ENCODE data around the gene DNM1L.

The DNM1L gene

DNA sequence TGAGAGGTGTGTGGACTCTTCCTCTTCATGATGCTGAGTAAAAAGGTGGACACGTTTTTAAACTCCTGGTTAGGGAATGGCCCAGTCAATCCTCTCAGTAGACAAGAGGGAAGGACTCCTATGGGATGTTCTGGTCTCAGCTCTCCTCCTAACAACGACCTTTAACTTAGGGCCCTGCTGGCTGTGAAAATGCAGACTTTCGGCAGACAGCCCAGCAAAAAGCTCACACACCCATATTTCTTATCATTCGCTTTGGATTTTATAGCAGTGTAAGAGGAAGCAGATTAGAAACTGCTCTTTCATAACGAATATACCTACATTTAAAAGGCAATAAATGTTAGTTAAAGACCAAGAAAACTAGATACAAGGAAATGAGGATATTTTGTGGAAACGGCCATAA is 94.6 kb downstream of the DNM1L start:
- Histone ChIP-seq H3K27me3 (ENCODE audit: insufficient read depth, low read depth, severe bottlenecking) (no peaks in the 10 kb centered on the region), H3K27ac (no peak overlapping the region), H3K36me3 (no peaks in the 10 kb centered on the region), H3K4me3 (ENCODE audit: low read depth, low read length) (no peak overlapping the region), H3K9me3 (ENCODE audit: severe bottlenecking) (no peaks in the 10 kb centered on the region)
- TF ChIP-seq, protein P1, sequence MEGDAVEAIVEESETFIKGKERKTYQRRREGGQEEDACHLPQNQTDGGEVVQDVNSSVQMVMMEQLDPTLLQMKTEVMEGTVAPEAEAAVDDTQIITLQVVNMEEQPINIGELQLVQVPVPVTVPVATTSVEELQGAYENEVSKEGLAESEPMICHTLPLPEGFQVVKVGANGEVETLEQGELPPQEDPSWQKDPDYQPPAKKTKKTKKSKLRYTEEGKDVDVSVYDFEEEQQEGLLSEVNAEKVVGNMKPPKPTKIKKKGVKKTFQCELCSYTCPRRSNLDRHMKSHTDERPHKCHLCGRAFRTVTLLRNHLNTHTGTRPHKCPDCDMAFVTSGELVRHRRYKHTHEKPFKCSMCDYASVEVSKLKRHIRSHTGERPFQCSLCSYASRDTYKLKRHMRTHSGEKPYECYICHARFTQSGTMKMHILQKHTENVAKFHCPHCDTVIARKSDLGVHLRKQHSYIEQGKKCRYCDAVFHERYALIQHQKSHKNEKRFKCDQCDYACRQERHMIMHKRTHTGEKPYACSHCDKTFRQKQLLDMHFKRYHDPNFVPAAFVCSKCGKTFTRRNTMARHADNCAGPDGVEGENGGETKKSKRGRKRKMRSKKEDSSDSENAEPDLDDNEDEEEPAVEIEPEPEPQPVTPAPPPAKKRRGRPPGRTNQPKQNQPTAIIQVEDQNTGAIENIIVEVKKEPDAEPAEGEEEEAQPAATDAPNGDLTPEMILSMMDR (IDR thresholded peaks at IDR 0.05; ENCODE audit: low read depth, low read length) = no peak
- no peak for DNase-seq

DNA sequence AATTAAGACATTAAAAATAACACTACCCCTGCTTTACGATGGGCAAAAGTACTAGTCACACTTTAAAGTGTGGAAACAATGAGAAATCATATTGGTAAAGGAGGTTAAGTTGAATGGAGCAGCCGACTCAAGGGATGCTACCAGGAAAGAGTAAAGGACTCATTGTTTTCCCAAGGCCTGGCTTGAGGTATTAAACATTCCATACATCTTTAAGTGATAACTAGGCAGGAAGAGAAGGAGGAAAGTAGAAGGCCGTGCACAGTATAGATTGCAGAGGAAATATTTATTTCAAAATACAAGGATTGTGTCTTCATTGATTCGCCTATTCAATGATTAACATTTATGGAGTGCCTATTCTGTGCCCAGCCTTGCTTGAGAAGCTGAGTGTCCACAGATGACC is 97.2 kb downstream of the DNM1L start:
- no peak for DNase-seq
- TF ChIP-seq, protein P1 (IDR thresholded peaks at IDR 0.05; ENCODE audit: low read depth, low read length) = no peak
- no peak overlapping the region for H3K27ac ChIP-seq
- H3K4me3 ChIP-seq (ENCODE audit: low read depth, low read length) = no peak overlapping the region
- no peaks in the 10 kb centered on the region for H3K36me3 ChIP-seq
- H3K27me3 ChIP-seq (ENCODE audit: insufficient read depth, low read depth, severe bottlenecking) = no peaks in the 10 kb centered on the region
- no peaks in the 10 kb centered on the region for H3K9me3 ChIP-seq (ENCODE audit: severe bottlenecking)

DNA sequence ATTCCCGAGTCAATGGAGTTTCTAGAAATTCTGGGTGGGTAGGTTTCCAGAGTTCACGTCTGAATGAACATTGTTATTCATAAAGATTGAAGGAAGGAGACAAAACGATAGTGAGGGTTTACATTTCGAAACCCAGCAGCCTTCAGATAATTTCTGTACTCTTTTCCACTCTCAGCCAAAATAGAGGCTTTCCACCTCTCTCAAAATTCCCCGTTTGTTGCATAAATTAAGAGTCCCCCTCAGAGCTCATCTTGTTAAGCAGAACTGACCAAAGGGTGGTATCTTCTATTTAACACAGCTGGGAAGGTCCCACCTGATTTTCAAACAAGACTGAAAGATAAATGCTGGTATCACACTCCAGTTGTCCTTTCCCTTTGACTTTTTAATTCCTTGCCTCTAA is 98.1 kb downstream of the DNM1L start:
- H3K36me3 ChIP-seq = no peaks in the 10 kb centered on the region
- no peaks in the 10 kb centered on the region for H3K9me3 ChIP-seq (ENCODE audit: severe bottlenecking)
- DNase-seq = no peak
- no peak overlapping the region for H3K27ac ChIP-seq
- no peaks in the 10 kb centered on the region for H3K27me3 ChIP-seq (ENCODE audit: insufficient read depth, low read depth, severe bottlenecking)
- TF ChIP-seq, protein P1 (IDR thresholded peaks at IDR 0.05; ENCODE audit: low read depth, low read length) = no peak
- H3K4me3 ChIP-seq (ENCODE audit: low read depth, low read length) = no peak overlapping the region

DNA sequence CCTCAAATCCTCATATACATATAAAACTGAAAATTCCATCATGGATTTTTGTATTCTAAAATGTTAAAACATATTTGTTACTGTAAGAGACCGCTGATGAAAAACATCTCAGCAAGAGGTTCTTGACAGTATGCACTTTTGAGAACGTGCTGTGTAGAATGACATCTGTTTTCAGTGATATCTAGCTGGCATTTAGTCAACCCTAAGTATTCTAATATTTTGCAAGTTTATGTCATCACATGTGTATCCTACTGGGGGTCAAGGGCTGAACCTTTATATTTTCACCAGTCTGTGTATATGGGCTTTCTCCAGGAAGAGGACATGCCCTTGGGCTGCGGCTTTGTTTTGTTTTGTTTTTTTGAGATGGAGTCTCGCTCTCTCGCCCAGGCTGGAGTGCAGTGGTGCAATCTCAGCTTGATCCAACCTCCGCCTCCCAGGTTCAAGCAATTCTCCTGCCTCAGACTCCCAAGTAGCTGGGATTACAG is 98.6 kb downstream of the DNM1L start:
- Histone ChIP-seq H3K27ac (no peak overlapping the region), H3K27me3 (ENCODE audit: insufficient read depth, low read depth, severe bottlenecking) (no peaks in the 10 kb centered on the region), H3K36me3 (no peaks in the 10 kb centered on the region), H3K4me3 (ENCODE audit: low read depth, low read length) (no peak overlapping the region), H3K9me3 (ENCODE audit: severe bottlenecking) (no peaks in the 10 kb centered on the region)
- TF ChIP-seq, protein P1 (IDR thresholded peaks at IDR 0.05; ENCODE audit: low read depth, low read length) = no peak
- DNase-seq = no peak

DNA sequence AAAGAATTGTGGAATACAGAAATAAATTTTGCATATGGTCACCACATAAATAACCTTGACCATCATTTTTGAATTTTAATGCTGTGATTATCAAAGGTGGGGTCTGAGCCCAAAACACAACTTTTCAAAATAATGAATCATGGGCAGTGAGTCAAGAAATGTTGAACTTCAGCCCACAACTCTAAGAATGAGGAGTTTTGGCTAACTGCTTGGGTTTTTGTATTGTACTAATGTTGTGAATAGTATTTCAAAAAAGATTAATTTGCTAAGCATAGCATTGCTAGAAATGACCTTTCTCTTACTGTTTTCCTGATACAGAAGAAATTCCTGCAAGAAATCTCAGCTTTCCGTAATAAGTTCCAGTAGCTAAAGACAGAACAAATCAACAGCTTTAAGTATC is 101.0 kb downstream of the DNM1L start:
- no peaks in the 10 kb centered on the region for H3K36me3 ChIP-seq
- no peaks in the 10 kb centered on the region for H3K9me3 ChIP-seq (ENCODE audit: severe bottlenecking)
- no peak overlapping the region for H3K4me3 ChIP-seq (ENCODE audit: low read depth, low read length)
- no peak for DNase-seq
- H3K27ac ChIP-seq = no peak overlapping the region
- no peaks in the 10 kb centered on the region for H3K27me3 ChIP-seq (ENCODE audit: insufficient read depth, low read depth, severe bottlenecking)
- TF ChIP-seq, protein P1 (IDR thresholded peaks at IDR 0.05; ENCODE audit: low read depth, low read length) = no peak

DNA sequence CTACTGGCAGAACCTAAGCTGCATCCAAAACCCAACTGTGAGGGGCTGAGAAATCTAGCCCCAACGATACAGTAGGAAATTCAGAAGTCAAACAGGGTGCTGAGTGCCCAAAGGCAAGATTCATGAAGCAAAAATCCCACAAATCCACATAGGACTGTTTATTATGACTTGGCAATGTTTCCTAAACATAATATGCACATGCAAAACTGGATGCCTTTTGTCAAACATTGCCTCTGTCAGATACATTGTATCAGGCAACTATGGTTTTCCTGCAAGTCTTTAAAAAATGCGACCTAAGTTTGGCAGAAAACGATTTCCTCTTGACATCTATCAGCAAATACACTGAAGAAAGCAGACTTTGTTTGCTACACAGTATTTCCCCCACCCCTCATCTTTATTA is 103.9 kb downstream of the DNM1L start:
- Histone ChIP-seq H3K9me3 (ENCODE audit: severe bottlenecking) (no peaks in the 10 kb centered on the region), H3K27ac (no peak overlapping the region), H3K27me3 (ENCODE audit: insufficient read depth, low read depth, severe bottlenecking) (no peaks in the 10 kb centered on the region), H3K4me3 (ENCODE audit: low read depth, low read length) (no peak overlapping the region), H3K36me3 (no peaks in the 10 kb centered on the region)
- TF ChIP-seq, protein P1 (IDR thresholded peaks at IDR 0.05; ENCODE audit: low read depth, low read length) = no peak
- no peak for DNase-seq
